Measurements from ENCODE around the gene CIC.

The CIC gene

DNA sequence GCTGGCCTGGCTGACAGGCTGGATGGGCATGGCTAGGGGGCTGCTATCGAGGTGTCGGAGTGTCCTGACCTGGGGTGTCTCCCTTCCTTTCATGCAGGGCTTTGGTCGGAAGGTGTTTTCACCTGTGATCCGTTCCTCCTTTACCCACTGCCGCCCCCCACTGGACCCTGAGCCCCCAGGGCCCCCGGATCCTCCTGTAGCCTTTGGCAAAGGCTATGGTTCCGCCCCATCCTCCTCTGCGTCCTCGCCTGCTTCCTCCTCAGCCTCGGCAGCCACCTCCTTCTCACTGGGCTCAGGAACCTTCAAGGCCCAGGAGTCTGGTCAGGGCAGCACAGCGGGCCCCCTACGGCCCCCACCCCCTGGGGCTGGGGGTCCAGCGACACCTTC is 21.1 kb downstream of the CIC start:
- no peak overlapping the region for H3K27ac ChIP-seq (ENCODE audit: low read length)

DNA sequence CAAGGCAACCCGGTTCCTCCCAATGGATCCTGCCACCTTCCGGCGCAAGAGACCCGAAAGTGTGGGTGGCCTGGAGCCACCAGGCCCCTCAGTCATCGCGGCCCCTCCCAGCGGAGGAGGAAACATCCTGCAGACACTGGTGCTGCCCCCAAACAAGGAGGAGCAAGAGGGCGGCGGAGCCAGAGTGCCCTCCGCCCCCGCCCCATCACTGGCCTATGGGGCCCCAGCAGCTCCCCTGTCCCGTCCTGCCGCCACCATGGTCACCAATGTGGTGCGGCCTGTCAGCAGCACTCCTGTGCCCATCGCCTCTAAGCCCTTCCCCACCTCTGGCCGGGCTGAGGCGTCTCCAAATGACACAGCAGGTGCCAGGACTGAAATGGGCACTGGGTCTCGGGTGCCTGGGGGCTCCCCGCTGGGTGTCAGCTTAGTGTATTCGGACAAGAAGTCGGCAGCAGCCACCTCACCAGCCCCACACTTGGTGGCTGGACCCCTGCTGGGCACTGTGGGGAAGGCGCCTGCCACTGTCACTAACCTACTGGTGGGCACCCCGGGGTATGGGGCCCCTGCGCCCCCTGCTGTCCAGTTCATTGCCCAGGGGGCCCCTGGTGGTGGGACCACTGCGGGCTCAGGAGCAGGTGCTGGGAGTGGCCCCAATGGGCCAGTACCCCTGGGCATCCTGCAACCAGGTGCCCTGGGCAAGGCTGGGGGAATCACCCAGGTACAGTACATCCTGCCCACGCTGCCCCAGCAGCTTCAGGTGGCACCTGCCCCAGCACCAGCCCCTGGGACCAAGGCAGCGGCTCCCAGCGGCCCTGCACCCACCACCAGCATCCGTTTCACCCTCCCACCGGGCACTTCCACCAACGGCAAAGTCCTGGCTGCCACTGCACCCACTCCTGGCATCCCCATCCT is 21.7 kb downstream of the CIC start:
- peaks cover 3% of the 10 kb centered on the region for H4K20me1 ChIP-seq (ENCODE audit: insufficient read depth, low read length)
- no peak overlapping the region for H3K9ac ChIP-seq (ENCODE audit: low read length)
- no peak overlapping the region for H3K4me2 ChIP-seq (ENCODE audit: low read length)
- H3K79me2 ChIP-seq (ENCODE audit: low read length), result peaks cover 6% of the 10 kb centered on the region
- TF ChIP-seq, protein P1, sequence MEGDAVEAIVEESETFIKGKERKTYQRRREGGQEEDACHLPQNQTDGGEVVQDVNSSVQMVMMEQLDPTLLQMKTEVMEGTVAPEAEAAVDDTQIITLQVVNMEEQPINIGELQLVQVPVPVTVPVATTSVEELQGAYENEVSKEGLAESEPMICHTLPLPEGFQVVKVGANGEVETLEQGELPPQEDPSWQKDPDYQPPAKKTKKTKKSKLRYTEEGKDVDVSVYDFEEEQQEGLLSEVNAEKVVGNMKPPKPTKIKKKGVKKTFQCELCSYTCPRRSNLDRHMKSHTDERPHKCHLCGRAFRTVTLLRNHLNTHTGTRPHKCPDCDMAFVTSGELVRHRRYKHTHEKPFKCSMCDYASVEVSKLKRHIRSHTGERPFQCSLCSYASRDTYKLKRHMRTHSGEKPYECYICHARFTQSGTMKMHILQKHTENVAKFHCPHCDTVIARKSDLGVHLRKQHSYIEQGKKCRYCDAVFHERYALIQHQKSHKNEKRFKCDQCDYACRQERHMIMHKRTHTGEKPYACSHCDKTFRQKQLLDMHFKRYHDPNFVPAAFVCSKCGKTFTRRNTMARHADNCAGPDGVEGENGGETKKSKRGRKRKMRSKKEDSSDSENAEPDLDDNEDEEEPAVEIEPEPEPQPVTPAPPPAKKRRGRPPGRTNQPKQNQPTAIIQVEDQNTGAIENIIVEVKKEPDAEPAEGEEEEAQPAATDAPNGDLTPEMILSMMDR (IDR thresholded peaks at IDR 0.05; ENCODE audit: low read depth, low read length), result peak; percentile 64
- no peak for TF ChIP-seq EZH2phosphoT487 (IDR thresholded peaks at IDR 0.05; ENCODE audit: low read depth)
- H3K4me1 ChIP-seq (ENCODE audit: low read length), result peaks cover 7% of the 10 kb centered on the region
- H3K27me3 ChIP-seq (ENCODE audit: low read depth, low read length), result no peaks in the 10 kb centered on the region
- H3K36me3 ChIP-seq (replicated peaks; ENCODE audit: low read depth, low read length), result peaks cover 49% of the 10 kb centered on the region
- no peaks in the 10 kb centered on the region for H3K9me3 ChIP-seq (ENCODE audit: insufficient read depth, low read length)
- H3K27ac ChIP-seq (ENCODE audit: low read length), result no peak overlapping the region
- H2AFZ ChIP-seq (ENCODE audit: low read depth, low read length), result no peak overlapping the region
- no peak overlapping the region for H3K4me3 ChIP-seq (ENCODE audit: low read length)

More for the DNA sequence above, 21.1 kb downstream of the CIC start:
- Histone ChIP-seq H3K79me2 (ENCODE audit: low read length) (peaks cover 12% of the 10 kb centered on the region), H3K27me3 (ENCODE audit: low read depth, low read length) (no peaks in the 10 kb centered on the region), H3K9me3 (ENCODE audit: insufficient read depth, low read length) (no peaks in the 10 kb centered on the region), H3K9ac (ENCODE audit: low read length) (no peak overlapping the region), H2AFZ (ENCODE audit: low read depth, low read length) (no peak overlapping the region), H3K4me2 (ENCODE audit: low read length) (no peak overlapping the region), H3K36me3 (replicated peaks; ENCODE audit: low read depth, low read length) (peaks cover 47% of the 10 kb centered on the region), H3K4me1 (ENCODE audit: low read length) (peaks cover 13% of the 10 kb centered on the region), H3K4me3 (ENCODE audit: low read length) (no peak overlapping the region), H4K20me1 (ENCODE audit: insufficient read depth, low read length) (peaks cover 10% of the 10 kb centered on the region)
- TF ChIP-seq, protein P1 (IDR thresholded peaks at IDR 0.05; ENCODE audit: low read depth, low read length), result no peak
- TF ChIP-seq EZH2phosphoT487 (IDR thresholded peaks at IDR 0.05; ENCODE audit: low read depth), result no peak

DNA sequence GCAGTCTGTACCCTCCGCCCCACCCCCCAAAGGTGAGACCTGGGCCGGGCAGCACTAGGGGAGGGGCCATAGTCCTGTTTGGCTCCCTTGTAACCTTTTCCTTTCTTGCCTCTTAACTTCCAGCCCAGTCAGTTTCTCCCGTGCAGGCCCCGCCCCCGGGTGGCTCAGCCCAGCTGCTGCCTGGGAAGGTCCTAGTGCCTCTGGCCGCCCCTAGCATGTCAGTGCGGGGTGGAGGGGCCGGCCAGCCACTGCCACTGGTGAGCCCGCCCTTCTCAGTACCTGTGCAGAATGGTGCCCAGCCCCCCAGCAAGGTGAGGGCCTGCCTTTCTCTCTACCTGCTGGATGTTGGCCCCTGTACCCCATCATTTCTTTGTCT is 22.4 kb downstream of the CIC start:
- H3K36me3 ChIP-seq (replicated peaks; ENCODE audit: low read depth, low read length), result peaks cover 54% of the 10 kb centered on the region

More for the DNA sequence above, 22.4 kb downstream of the CIC start:
- H2AFZ ChIP-seq (ENCODE audit: low read depth, low read length), result no peak overlapping the region
- no peaks in the 10 kb centered on the region for H4K20me1 ChIP-seq (ENCODE audit: insufficient read depth, low read length)
- no peaks in the 10 kb centered on the region for H3K27me3 ChIP-seq (ENCODE audit: low read depth, low read length)
- no peak overlapping the region for H3K4me2 ChIP-seq (ENCODE audit: low read length)
- H3K9ac ChIP-seq (ENCODE audit: low read length), result no peak overlapping the region
- H3K79me2 ChIP-seq (ENCODE audit: low read length), result no peaks in the 10 kb centered on the region
- H3K4me1 ChIP-seq (ENCODE audit: low read length), result peaks cover under 1% of the 10 kb centered on the region; the same call in 1 of the 2 replicates
- no peak overlapping the region for H3K27ac ChIP-seq (ENCODE audit: low read length)
- TF ChIP-seq, protein P1 (IDR thresholded peaks at IDR 0.05; ENCODE audit: low read depth, low read length), result no peak
- TF ChIP-seq EZH2phosphoT487 (IDR thresholded peaks at IDR 0.05; ENCODE audit: low read depth), result no peak
- no peak overlapping the region for H3K4me3 ChIP-seq (ENCODE audit: low read length)
- H3K9me3 ChIP-seq (ENCODE audit: insufficient read depth, low read length), result no peaks in the 10 kb centered on the region

Measured in OCI-LY3 (cell line).